HEK293T (cell line): ENCODE measurements around the gene IGDCC3.

Experiments
- BHLHE40 ChIP-seq: fragments of 450-650 bp; IDR thresholded peaks from 2 replicates; pipeline ENCODE4 v1.6.1; 2016; ENCODE audit warnings: mild to moderate bottlenecking, moderate library complexity, borderline replicate concordance
- CTBP1 ChIP-seq: fragments of 450-650 bp; IDR thresholded peaks from 2 replicates; pipeline ENCODE4 v1.6.1; 2016; ENCODE audit warnings: borderline replicate concordance
- FOXA1 ChIP-seq: fragments of 450-650 bp; IDR thresholded peaks from 2 replicates; pipeline ENCODE4 v1.6.1; 2016; ENCODE audit warnings: mild to moderate bottlenecking
- FOXK2 ChIP-seq: fragments of 450-650 bp; IDR thresholded peaks from 2 replicates; pipeline ENCODE4 v1.6.1; 2016; ENCODE audit warnings: mild to moderate bottlenecking
- FOXM1 ChIP-seq: fragments of 450-650 bp; IDR thresholded peaks from 2 replicates; pipeline ENCODE4 v1.6.1; 2017; ENCODE audit warnings: mild to moderate bottlenecking, borderline replicate concordance
- HDGF ChIP-seq: fragments of 450-650 bp; IDR thresholded peaks from 2 replicates; pipeline ENCODE4 v1.6.1; 2017; ENCODE audit warnings: antibody characterized with exemption, borderline replicate concordance
- L3MBTL2 ChIP-seq: fragments of 450-650 bp; conservative IDR thresholded peaks from 2 replicates; pipeline ENCODE4 v1.6.1; 2016; ENCODE audit warnings: mild to moderate bottlenecking
- LEF1 ChIP-seq: fragments of 450-650 bp; IDR thresholded peaks from 2 replicates; pipeline ENCODE4 v1.6.1; 2017; ENCODE audit warnings: mild to moderate bottlenecking, borderline replicate concordance
- SP1 ChIP-seq: fragments of 450-650 bp; IDR thresholded peaks from 2 replicates; pipeline ENCODE4 v1.6.1; 2017
- SUZ12 ChIP-seq: fragments of 450-650 bp; IDR thresholded peaks from 2 replicates; pipeline ENCODE4 v1.6.1; 2016; ENCODE audit warnings: mild to moderate bottlenecking
- TARDBP ChIP-seq: fragments of 450-650 bp; IDR thresholded peaks from 2 replicates; pipeline ENCODE4 v1.6.1; 2016

DNA sequence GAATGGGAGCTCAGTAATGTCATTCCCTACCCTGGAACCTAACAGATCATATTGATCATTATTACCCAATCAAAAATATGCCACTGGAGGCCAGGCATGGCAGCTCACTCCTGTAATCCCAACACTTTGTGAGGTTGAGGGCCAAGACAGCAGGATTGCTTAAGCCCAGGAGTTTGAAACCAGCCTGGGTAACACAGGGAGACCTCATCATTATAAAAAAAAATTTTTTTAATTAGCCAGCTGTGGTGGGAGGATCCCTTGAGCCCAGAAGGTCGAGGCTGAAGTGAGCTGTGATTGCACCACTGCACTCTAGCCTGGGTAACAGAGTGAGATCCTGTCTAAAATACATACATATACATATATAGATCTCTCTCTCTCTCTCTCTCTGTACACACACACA lies 34.8 kb upstream of the IGDCC3 start:
- no peak for TF ChIP-seq SP1
- TF ChIP-seq HDGF: no peak
- TF ChIP-seq FOXK2: no peak
- no peak for TF ChIP-seq FOXA1
- TF ChIP-seq TARDBP: no peak
- no peak for TF ChIP-seq SUZ12
- TF ChIP-seq BHLHE40: no peak
- TF ChIP-seq FOXM1: no peak
- TF ChIP-seq LEF1: no peak
- TF ChIP-seq CTBP1: no peak
- no peak for TF ChIP-seq L3MBTL2
